Parathyroid adenoma (tissue), 2 donors: ENCODE data around the gene CAPZA1.

Experiments
- H2AFZ ChIP-seq: fragments of 300-600 bp; sonication (generic); one replicate; pipeline ENCODE4 v1.7.0; 2017; ENCODE audit warnings: antibody characterized with exemption, mild to moderate bottlenecking
- H3K27ac ChIP-seq: fragments of 300-600 bp; sonication (generic); one replicate; pipeline ENCODE4 v1.7.0; 2017
- H3K27me3 ChIP-seq: fragments of 300-600 bp; sonication (generic); one replicate; pipeline ENCODE4 v1.7.0; 2017; ENCODE audit warnings: low read length; ENCODE audit not compliant: control insufficient read depth, insufficient read depth
- H3K36me3 ChIP-seq: fragments of 300-600 bp; sonication (generic); one replicate; pipeline ENCODE4 v1.7.0; 2017; ENCODE audit warnings: low read length; ENCODE audit not compliant: control insufficient read depth, insufficient read depth
- H3K4me1 ChIP-seq: fragments of 300-600 bp; sonication (generic); one replicate; pipeline ENCODE4 v1.7.0; 2017; ENCODE audit warnings: control low read depth
- H3K4me2 ChIP-seq: fragments of 300-600 bp; sonication (generic); one replicate; pipeline ENCODE4 v1.7.0; 2017; ENCODE audit warnings: low read length
- H3K4me3 ChIP-seq: fragments of 300-600 bp; sonication (generic); one replicate; pipeline ENCODE4 v1.7.0; 2017; ENCODE audit warnings: low read depth, low read length
- H3K79me2 ChIP-seq: fragments of 300-600 bp; sonication (generic); one replicate; pipeline ENCODE4 v1.7.0; 2017; ENCODE audit warnings: control low read depth
- H3K9ac ChIP-seq: fragments of 300-600 bp; sonication (generic); one replicate; pipeline ENCODE4 v1.7.0; 2017; ENCODE audit warnings: mild to moderate bottlenecking
- H3K9me3 ChIP-seq: fragments of 300-600 bp; sonication (generic); one replicate; pipeline ENCODE4 v1.7.0; 2017; ENCODE audit warnings: low read length; ENCODE audit not compliant: control insufficient read depth
- CTCF ChIP-seq: fragments of 300-600 bp; sonication (generic); IDR thresholded peaks from one replicate; pipeline ENCODE4 v1.7.0; 2017; ENCODE audit warnings: antibody characterized with exemption, mild to moderate bottlenecking
- donor health status: primary hyperparathyroidism.

Gene CAPZA1

GRCh38 chr1:112672009-112672408 lies 52.4 kb downstream of the CAPZA1 start:
- Histone ChIP-seq H2AFZ (no peak overlapping the region), H3K4me2 (no peak overlapping the region), H3K79me2 (peaks cover 3% of the 10 kb centered on the region), H3K9ac (no peak overlapping the region), H3K36me3 (no peaks in the 10 kb centered on the region), H3K27ac (no peak overlapping the region), H3K9me3 (no peaks in the 10 kb centered on the region), H3K4me1 (peaks cover 6% of the 10 kb centered on the region), H3K4me3 (no peak overlapping the region), H3K27me3 (no peaks in the 10 kb centered on the region)
- no peak for TF ChIP-seq CTCF

- Histone ChIP-seq H3K36me3 (no peaks in the 10 kb centered on the region), H3K4me3 (no peak overlapping the region), H3K9ac (no peak overlapping the region), H3K9me3 (no peaks in the 10 kb centered on the region), H2AFZ (no peak overlapping the region), H3K79me2 (peaks cover 3% of the 10 kb centered on the region), H3K27me3 (no peaks in the 10 kb centered on the region), H3K27ac (no peak overlapping the region), H3K4me2 (no peak overlapping the region), H3K4me1 (peaks cover 6% of the 10 kb centered on the region)
- no peak for TF ChIP-seq CTCF
Observed at GRCh38 chr1:112672842-112673241, 53.2 kb downstream of the CAPZA1 start.

- Histone ChIP-seq H3K27ac (peak overlapping the region; percentile 69), H3K27me3 (no peaks in the 10 kb centered on the region), H3K4me2 (peak overlapping the region; percentile 99), H3K4me3 (peak overlapping the region; percentile 92), H3K9ac (no peak overlapping the region), H3K9me3 (no peaks in the 10 kb centered on the region), H3K36me3 (no peaks in the 10 kb centered on the region), H3K4me1 (peaks cover 6% of the 10 kb centered on the region), H2AFZ (peak overlapping the region; percentile 90), H3K79me2 (peaks cover 3% of the 10 kb centered on the region)
- TF ChIP-seq CTCF: peak; percentile 30
Observed at GRCh38 chr1:112673592-112674439, 54.2 kb downstream of the CAPZA1 start.

- Histone ChIP-seq H3K4me3 (peak within 1 kb of the TSS; percentile 92), H2AFZ (peak within 1 kb of the TSS; percentile 90), H3K4me1 (peaks cover 6% of the 10 kb centered on the region), H3K27ac (peak within 1 kb of the TSS; percentile 69), H3K4me2 (peak within 1 kb of the TSS; percentile 99), H3K79me2 (peaks cover 3% of the 10 kb centered on the region), H3K9me3 (no peaks in the 10 kb centered on the region), H3K9ac (peak within 1 kb of the TSS; percentile 37), H3K36me3 (no peaks in the 10 kb centered on the region), H3K27me3 (no peaks in the 10 kb centered on the region)
- TF ChIP-seq CTCF: no peak
Observed at GRCh38 chr1:112674440-112674985, 54.9 kb downstream of the CAPZA1 start, which contains the start of gene MOV10. MOV10 (plus strand) TSS chr1:112674659; CDS start chr1:112674913, 254 bp downstream.
